Hematopoietic multipotent progenitor cell treated with erythropoietin and hydrocortisone succinate and interleukin-3 and kit ligand, for 4 days (in vitro differentiated cells): ENCODE data around the gene NRXN2.

Experiments
- DNase-seq: peaks from one replicate; pipeline ENCODE4 v3.0.0-alpha.2; 2015

The NRXN2 gene

DNA sequence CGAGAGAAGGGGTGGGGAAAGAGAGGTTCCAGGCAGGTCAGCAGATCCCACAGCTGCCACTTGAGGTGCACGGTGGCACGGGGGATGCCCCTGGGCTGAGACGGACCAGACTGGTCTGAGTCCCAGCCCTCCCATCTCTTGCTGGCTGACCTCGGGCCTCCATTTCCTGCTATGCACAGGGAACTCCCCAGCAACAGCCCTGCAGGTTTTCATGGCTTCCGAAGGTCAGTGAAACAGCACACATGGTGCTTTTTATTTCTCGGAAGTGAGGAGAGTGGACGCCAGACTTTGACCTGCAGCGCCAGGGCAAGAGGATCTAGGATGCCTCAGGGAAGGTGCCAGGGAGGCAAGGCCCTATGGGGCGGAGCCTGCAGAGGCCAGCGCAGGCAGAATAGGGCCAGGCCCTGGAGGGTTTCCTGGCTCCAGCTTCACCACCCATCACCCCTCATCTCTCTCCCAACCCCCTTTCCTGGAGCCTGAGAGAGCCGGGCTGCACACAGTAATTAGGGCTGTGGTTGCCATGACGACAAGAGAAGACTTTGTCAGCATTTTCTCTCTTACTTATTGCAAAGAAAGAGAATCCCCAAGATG, 102.5 kb downstream of the NRXN2 start:
- DNase-seq, result peak; percentile 44

DNA sequence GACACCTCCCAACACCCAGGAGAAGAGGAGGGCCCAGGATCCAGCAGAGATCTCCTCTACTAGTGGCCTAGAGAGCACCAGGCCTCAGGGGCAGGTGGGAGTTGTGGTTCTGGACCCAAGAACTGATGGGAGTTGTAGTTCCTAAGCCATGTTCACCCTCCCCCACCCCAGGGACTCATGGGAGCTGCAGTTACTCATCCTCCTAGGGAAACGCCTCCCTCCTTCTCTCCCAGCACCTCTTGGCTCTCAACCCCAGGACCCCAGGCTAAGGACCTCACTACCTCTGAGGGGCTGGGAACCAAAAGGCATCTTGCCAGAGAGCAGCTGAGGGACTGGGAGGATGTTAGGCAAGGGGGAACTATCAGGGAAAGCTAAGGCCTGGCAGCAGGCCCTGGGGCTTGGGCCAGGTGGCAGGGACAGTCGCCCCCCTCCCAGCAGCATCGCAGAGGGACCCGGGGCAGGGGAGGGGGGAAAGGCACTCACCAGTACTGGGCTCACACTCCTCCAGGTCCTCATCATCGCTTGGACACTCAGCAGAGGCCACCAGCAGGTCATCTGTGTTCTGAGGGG, 103.1 kb downstream of the NRXN2 start:
- DNase-seq, result peak; percentile 55

DNA sequence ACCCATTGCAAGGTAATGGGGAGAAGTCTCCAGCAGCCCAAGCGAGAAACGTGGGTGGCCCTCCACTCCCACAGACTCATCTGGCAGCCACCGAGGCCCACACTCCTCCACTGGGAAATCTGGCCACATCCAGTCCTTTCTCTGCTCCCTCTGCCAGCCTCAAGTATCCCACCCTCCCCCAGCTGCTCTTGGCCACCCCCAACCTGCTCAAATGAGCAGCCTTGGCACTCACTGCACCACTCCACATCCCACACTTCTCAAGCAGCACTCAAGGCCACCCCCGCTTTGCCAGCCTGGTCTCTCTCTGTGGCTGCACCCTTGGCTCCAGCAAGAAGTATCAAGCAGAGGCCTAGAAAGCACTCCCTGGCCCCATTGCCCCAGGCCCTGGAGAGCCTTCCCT, 103.8 kb downstream of the NRXN2 start:
- no peak for DNase-seq

DNA sequence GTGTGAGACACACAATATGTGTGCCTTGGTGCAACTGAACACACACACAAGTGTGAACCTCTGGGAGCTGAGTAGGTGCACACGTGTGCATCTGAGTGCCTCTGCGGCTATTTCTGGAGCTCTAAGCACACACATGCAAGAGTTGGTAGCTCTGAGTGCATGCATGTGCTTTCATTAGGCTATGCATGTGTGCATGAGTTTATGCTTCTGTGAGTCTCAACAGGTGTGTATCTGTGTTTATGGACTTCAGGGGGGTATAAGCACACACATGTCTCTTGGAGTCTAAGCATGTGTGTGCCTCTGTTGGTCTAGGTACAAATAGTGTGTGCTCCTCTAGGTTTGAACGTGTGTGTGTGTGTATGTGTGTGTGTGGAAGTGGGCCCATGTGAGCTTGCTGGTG, 106.2 kb downstream of the NRXN2 start:
- DNase-seq, result no peak

DNA sequence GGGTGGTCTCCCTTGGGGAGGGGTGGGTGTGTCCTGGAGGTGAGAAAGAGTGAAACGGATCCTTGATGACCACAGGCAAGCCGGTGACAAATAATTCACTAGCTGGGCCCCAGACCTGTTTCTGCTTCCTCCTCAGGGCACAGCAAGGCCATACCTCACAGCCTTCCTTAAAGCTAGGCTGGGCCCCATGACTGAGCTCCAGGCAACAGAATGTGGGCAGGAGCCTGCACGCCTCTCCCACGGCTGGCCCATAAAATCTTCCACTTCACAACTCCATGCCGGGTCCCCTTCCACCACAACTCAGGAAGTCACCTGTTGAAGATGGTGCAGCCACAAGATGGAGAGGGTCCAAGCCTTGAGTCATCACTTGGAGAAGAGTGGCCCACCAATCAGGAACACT, 108.1 kb downstream of the NRXN2 start:
- no peak for DNase-seq

DNA sequence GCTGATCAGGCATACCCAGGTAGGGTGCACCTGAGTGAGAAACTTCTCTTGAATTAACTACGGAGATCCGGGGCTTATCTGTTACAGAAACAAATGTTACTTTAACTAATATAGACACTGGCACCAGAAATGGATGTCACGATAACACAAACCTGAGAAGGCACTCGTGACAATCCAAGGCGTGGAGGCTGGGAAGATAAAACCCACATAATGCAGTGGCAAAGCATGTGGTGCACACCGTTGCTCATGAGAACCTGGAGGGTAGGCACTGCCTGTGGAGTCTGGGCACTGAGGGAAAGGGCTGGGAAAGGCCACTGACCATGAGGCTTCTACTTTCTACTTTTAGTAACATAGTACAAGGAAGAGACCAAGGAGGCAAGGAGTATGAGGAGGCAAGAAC, 109.3 kb downstream of the NRXN2 start:
- no peak for DNase-seq

DNA sequence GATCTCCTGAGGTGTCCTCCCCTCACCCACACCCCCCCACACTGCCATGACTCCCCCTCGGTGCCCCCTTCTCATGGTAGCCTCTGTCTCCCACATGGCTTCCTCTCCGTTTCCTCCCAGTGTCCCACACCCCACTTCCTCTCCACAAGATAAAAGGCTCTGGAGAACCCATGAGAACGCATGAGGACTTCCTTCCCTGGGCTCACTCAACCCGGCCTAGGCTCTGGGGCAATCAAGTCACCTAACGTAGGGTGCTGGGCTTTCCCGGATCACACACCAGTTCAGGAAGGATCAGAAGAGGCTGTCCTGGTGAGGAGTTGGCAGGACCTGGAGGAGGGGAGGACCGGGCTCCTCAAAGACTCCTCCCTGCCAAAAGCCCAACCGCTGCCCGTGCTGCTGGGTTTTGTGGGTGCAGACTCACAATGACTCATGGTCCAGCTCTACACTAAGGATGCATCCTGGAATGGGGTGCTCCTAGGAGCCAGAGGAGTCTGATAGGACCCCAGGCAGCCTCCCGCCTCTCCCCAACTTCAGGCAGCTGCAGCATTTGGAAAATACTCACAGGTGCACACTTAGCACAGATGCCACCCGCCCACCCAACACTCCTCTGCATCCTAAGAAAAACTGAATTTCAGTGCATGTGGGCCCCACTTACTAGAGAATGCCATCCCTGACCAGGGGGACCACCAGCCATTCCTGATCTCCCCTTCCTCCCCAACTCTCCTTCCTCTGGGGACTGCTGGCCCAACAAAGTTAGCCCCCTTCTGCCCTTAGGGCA, 110.9 kb downstream of the NRXN2 start:
- peak; percentile 71 for DNase-seq

DNA sequence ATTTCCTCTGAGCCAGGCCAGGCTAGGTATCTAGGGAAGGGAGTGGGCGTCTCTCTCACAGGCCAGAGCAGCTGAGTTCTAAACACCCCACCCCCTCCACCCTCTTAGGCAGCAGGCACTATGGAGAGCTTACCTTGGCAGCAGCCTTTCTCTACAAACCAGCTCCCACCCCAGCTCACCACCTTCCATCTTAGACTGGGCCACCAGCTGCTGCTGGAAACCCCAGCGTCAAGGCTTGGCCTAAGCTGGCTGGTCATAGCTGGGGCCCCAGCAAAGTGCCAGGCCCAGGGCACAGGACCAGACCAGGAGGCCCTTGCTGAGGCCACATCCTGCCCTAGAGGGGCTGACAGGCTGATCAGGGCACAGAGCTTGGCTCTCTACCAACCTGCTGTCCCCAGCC, 111.8 kb downstream of the NRXN2 start:
- no peak for DNase-seq

DNA sequence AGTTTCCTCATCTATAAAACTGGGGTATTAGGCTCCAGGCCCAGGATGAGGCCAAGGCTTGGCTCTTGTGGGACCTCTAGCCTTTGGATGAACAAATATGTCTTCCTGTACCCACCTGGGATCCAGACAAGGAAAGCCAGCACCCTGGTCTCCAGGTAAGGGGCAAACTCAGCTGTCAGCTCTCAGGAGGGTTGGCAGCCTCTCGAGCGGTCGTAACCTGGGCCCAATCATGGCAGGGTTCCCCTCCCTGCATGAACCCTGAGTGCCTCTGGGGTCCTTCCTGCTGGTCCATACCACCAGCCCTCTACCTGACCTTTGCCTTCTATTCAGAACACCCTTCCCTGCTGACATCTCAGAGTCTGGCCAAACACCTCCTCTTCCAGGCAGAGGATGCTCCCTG, 112.4 kb downstream of the NRXN2 start:
- no peak for DNase-seq

DNA sequence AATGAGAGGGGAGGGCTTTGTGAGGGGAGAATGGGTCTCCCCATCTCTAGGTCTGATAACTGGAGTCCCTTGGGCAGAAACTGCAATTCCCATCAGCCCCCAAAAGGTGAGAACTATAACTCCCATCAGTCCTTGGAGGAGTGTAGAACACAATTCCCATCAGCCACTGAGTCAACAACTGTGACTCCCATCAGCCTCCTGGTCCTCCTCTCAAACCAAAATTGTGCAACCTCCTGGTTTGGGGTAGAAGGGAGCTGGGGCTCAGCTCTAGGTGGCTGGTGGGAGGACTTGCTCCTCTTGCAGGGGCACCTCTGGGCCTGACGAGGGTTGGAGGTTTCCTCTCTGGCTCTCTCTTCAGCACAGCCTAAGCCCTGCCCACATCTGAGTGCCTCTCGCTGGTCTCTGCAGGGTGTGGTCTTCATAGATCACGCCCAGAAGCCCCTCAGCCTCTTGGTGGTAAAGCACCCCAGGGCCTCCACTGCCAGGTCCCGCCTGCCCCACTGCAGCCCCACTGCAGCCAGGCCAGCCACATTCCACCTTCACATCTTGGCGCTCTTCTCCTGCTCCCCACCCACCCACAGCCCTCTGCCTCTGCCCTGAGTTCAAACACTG, 113.5 kb downstream of the NRXN2 start:
- peak; percentile 60 for DNase-seq

DNA sequence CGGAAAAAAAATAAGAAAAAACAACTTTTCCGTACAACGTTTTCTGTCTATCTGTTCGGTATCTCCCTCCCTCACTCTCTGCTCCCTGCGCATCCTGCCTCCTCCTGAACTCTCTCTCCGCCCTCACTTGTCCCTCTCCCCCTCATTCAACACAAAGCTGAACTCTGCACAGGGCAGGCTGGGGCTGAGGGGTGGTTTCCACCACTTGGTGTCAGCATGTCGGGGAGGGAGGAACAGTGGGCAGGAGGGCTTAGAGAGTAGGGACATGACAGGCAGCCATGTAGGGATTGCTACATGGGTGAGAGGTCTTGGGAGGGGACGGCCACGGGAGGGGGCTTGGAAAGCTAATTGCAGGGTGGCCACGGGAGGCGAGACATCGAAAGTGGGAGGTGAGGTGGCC, 114.4 kb downstream of the NRXN2 start:
- DNase-seq, result no peak

DNA sequence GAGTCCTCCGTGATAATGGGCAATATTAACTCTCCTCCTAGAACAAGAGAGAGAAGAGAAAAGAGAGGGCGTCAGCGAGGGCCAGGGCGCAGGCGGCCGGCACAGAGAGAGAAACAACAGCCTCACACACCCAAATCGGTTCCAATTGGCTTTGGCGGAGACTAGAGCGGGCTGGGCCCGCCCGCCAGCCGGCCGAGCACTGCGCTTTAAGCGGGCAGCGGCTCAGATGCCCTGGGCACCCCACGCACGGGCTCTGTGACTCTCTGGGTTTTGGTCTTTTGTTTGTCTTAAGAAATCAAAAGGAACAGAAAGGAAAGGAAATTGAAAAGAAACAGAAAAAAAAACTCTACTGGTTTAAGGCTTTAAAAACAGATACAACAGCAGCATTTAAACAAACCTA, 115.0 kb downstream of the NRXN2 start:
- DNase-seq, result no peak

DNA sequence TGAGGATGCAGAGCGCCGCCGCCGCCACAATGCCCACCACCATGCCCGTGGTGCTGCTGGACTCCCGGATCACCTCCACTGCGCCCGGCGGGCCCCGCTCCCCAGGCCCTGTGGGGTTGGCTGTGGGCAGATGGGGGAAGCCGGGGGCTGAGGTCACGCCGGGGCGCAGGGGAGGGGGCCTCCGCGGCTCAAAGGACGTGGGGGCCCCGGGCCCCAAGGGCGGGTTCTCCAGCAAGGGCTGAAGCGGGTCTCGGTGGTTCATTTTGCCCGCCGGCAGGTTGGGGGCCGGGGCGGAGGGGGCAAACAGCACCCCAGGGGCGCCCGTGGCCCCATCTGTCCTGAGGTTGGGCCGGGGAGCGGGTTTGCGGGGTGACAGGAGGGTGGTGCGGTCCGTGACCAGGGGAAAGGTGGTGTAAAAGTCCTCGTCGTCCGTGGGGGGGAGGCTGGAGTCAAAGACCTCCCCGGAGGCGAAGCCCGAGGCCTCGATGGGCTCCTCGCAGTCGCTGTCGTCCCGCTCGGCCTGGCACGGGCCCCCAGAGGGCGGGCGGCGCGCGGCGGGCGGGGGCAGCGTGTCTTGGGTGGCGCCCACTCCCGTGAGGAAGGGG, 115.5 kb downstream of the NRXN2 start:
- no peak for DNase-seq

DNA sequence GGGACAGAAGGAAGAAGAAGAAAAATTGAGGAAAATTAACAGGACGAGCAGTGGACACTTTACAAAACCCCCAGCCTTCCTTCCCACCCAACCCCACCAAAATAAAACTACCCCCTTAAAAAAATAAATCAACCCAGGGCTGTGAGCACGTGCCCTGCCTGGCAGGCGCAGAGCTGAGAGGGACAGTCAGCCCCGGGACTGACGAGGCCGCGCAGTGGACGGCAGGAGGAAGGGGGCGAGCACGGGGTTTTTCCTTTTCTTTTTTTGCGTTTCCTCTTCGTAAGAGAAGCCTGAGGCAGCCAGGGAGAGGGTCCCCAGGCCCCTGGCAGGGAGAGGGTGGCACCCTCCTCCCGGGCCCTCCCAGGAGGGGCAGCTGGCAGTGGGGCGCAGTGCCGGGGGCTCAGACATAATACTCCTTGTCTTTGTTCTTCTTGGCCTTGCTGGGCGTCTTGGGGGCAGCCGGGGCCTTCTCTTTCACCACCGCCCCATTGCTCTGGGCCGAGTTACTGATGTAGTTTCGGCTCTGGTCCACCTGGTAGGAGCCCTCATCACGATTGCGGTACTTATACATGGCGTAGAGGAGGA, 116.1 kb downstream of the NRXN2 start:
- DNase-seq, result no peak

DNA sequence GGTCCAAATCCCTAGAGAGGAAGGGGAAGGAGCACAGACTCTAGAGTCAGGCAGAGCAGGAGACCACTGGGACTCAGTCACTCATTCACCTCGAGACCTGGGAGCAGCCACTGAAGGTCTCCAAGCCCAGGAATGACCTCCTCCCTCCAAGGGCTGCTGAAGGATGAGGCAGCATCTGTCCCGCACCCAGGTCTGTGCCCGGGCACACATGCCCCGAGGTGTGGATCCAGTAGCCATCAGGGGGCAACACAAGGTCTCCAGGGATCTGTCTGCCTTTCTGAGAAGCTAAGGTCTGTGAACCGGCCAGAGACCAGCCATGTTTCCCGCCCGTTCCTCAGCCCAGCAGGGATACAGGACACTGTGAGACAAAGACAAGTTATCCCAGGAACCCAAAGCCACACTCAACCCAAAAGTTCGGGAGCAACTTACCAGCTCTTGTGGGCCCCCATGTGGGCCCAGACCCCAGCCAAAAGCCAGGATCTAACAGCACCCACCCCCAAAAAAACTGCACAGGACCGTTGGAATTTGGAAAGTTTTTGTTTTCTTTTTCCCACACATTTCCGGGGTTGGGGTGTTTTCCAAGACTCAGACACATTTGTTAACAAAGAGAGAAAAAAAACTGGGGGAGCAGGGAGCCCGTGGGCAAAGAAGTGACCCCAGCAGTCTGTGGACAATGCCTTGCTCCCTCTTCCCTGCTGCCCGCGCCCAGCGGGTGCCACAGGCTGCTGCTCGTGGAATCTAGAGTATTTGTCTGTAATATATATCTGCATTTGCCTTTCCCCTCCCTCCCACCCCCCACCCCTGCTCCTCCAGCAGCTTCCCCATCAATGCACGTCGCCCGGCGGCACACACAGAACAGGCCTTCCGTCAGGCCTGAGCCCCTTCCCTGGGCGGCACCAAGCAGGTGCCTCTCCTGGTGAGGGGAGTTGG, 117.1 kb downstream of the NRXN2 start:
- DNase-seq, result no peak

DNA sequence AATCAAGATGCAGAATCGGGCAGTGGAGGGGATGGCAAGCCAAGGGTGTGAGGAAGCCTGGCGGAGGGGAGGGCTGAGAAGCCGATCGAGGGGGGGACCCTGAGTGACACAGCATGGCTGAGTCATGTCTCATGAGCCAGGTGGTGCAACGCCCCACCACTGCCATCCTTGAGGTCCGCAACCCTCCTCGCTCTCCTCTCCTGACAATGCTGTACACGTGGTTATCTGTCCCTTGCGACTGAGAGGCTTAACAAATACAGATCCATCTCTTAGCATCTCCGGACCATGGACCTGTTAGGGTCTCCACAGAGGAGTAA, 117.8 kb downstream of the NRXN2 start:
- DNase-seq, result no peak

DNA sequence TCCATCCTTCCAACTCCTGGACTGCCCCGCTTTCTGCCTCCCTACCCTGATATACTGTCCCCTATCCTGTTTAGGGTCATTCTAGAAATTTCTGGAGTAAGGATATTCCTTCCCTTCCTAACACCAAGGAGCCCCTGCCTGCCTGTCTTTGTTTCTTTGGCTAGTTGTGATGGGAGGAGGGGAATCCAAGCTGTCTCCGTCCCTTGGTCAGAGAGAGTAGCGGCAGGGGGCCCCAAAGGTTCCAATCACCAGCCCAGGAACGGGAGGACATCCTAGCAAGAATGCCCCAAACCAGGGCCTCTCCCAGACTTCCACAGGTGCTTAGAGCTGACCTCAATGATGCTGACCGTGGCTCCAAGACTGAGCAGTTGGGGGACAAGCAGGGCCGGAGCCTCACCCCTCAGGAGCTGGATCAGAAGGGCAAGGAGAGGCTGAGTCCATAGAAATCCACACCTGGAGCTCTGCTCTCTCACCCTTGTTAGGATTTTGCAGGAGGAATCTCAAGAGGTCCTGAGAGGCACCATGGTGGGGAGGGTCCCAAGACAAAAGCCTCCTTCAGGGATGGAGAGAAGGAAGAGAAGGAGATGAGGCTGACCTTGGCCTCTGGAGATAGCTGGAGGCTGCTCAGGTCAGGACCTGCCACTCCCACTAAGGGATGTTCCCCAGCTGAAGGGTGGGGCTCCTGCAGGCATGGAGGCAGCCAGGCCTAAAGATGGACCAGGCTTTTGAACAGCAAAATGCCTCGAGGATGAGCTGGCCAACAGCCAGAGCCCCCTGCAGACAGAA, 118.3 kb downstream of the NRXN2 start:
- no peak for DNase-seq

DNA sequence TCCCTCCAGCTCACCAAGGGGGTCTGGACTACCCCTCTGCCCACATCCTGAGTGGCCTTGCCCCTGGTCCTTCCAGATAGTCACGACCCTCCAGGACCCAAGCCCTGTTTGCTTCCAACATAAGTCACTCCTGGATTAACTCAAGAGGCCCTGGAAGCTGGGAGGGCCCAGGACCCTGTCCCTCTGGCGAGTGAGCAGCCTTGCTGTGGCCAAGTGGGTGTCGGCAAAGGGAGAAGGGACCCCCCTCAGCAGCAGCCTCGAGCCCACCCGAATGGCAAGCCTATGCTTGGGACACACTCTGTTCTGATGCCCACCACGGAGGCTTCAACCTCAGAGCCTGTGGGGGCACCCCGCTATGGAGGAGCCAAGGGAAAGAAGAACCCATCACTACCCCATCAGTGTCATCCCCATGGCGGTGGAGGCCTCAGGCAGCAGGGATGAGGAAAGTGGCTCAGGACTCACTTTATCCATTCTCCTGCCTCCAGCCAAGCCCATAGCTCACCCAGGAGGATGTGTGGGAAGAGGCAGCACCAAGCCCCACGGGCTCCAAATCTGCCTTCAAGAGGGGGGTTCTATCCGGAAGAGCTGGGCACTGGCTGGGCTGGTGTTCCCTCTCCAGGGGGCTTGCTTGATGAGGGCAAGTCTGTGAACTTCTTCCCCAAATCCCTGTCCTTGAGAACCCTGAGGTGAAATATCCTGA, 119.4 kb downstream of the NRXN2 start:
- DNase-seq, result no peak

DNA sequence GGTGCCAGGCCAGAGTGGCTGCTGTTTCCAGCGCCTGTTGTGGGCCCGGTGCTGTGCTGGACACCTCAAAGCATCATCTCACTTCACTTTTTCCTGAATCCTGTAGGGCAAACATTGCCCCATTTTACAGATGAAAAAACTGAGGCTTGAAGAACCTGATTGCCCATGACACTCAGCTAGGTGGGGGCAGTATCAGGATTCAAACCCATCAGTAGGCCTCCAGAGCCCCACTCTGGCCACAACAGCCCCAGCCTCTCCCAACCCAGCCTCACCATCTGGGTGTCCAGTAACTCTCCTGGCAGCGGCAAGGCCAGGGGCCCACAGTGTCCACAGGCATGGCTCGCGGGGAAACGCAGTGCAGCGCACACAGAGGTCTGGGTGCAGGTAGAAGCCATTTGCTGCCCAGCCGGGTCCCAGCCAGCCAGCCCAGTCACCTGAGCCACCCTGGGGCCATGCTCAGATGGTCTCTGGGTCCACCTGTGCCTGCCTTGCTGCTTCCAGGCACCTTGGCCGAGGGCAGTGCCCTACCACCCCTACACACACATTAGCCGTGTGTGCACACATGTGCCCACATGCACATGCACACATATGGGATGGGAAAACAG, 120.4 kb downstream of the NRXN2 start:
- DNase-seq, result no peak
